Activated naive CD8-positive, alpha-beta T cell treated with anti-CD3 and anti-CD28 coated beads, Interleukin-2, amount 50 U/mL, for 24 hours (primary cell): ENCODE measurements around the gene HERC3.

ENCODE experiments used
- ATAC-seq: fragments of 150-1000 bp; cut with Tn5 transposase; one replicate; pipeline ENCODE4 v1.10.0; 2021
- DNase-seq: peaks from one replicate; pipeline ENCODE4 v3.0.0; 2021
- H3K27ac Mint-ChIP-seq: one replicate; pipeline ENCODE4 v1.8.0; 2021; ENCODE audit warnings: mild to moderate bottlenecking, mixed read lengths
- H3K27me3 Mint-ChIP-seq: one replicate; pipeline ENCODE4 v1.8.0; 2021; ENCODE audit warnings: mixed read lengths
- H3K36me3 Mint-ChIP-seq: one replicate; pipeline ENCODE4 v1.8.0; 2021; ENCODE audit warnings: low read depth, mixed read lengths
- H3K4me1 Mint-ChIP-seq: one replicate; pipeline ENCODE4 v1.8.0; 2021; ENCODE audit warnings: mixed read lengths
- H3K4me3 Mint-ChIP-seq: one replicate; pipeline ENCODE4 v1.8.0; 2021; ENCODE audit warnings: mild to moderate bottlenecking, moderate library complexity, mixed read lengths
- H3K9me3 Mint-ChIP-seq: one replicate; pipeline ENCODE4 v1.8.0; 2021; ENCODE audit warnings: mixed read lengths

HERC3 gene

GRCh38 chr4:88659890-88660208, 67.6 kb downstream of the HERC3 start:
- H3K27ac Mint-ChIP-seq = no peak overlapping the region
- H3K36me3 Mint-ChIP-seq = peaks cover 17% of the 10 kb centered on the region
- H3K4me3 Mint-ChIP-seq = no peak overlapping the region
- H3K27me3 Mint-ChIP-seq = no peaks in the 10 kb centered on the region
- H3K4me1 Mint-ChIP-seq = peaks cover 2% of the 10 kb centered on the region
- no peaks in the 10 kb centered on the region for H3K9me3 Mint-ChIP-seq
- no peak for ATAC-seq
- DNase-seq = no peak

GRCh38 chr4:88660446-88661294, 68.4 kb downstream of the HERC3 start:
- H3K4me3 Mint-ChIP-seq = no peak overlapping the region

GRCh38 chr4:88661739-88662138, 69.5 kb downstream of the HERC3 start:
- peaks cover 6% of the 10 kb centered on the region for H3K36me3 Mint-ChIP-seq
- H3K9me3 Mint-ChIP-seq = no peaks in the 10 kb centered on the region
- H3K27me3 Mint-ChIP-seq = no peaks in the 10 kb centered on the region
- H3K27ac Mint-ChIP-seq = no peak overlapping the region
- H3K4me1 Mint-ChIP-seq = peaks cover 2% of the 10 kb centered on the region
- DNase-seq = no peak
- no peak for ATAC-seq
- H3K4me3 Mint-ChIP-seq = no peak overlapping the region

More at GRCh38 chr4:88660446-88661294, 68.4 kb downstream of the HERC3 start:
- Mint-ChIP-seq H3K27me3 (no peaks in the 10 kb centered on the region), H3K4me1 (peaks cover 2% of the 10 kb centered on the region), H3K27ac (no peak overlapping the region), H3K36me3 (peaks cover 11% of the 10 kb centered on the region), H3K9me3 (no peaks in the 10 kb centered on the region)
- DNase-seq (no peak), ATAC-seq (no peak)

DNA sequence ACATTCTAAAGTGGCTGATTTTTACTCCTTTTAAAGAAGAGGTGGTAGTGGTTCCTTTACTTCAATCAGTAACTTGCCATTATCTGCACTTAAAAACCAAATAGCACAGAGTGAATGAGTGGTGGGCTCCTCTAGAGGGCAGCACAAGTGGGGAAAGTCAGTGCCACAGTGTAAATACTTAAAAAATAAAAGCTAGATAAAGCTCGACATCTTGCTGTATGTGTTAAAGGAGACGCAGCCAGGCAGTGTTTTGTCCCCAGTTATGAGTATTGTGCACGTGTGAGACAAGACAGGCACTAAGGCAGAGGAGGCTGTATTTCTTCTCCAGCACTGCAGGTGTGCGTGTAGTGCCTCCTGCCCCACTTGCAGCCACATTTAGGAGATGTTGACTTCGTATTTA, 80.7 kb downstream of the HERC3 start:
- DNase-seq = peak; percentile 23
- H3K27me3 Mint-ChIP-seq = no peaks in the 10 kb centered on the region
- no peak overlapping the region for H3K27ac Mint-ChIP-seq
- no peaks in the 10 kb centered on the region for H3K9me3 Mint-ChIP-seq
- no peak overlapping the region for H3K4me3 Mint-ChIP-seq
- peak; percentile 52 for ATAC-seq
- H3K36me3 Mint-ChIP-seq = peaks cover 23% of the 10 kb centered on the region
- no peaks in the 10 kb centered on the region for H3K4me1 Mint-ChIP-seq

DNA sequence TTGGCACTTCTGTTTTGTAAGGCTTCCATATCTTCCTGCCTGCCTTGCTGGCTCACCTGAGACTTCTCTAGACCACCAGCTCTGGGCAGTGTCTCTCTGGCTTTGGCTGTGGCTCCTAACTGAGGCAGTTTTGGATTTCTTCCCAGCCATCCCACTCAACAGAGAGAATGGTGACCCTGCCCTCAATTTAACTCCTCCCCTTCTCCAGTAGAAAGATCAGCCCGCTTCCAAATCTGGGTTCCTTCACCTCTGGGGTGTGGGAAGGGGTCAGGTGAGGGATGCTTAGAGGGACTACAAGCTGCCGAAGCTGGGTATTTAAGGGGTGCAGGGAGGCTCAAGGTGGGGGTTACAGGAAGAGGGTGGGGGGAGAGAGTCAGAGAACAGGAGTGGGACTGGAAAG, 81.6 kb downstream of the HERC3 start:
- peaks cover 22% of the 10 kb centered on the region for H3K36me3 Mint-ChIP-seq
- DNase-seq (no peak), ATAC-seq (no peak)
- H3K9me3 Mint-ChIP-seq = no peaks in the 10 kb centered on the region
- no peaks in the 10 kb centered on the region for H3K4me1 Mint-ChIP-seq
- no peak overlapping the region for H3K4me3 Mint-ChIP-seq
- H3K27me3 Mint-ChIP-seq = no peaks in the 10 kb centered on the region
- no peak overlapping the region for H3K27ac Mint-ChIP-seq

DNA sequence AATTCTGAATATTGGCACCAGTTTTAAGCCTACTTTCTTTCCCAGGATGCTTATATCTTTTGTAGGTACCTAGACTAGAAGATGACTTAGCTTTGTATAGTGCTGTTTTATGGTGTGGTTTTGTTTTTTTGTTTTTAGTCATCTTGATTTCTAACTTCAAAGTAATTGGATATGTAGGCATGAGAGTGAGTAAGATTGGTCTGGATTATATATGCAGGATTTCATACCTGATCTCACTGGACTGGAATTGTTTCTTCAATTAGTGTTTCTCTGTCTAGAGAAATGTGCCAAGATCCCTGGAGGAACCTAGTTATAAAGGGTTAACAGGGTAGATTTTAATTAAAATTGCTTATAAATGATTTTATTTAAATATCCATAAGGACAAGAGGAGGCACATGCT, 82.3 kb downstream of the HERC3 start:
- ATAC-seq = peak; percentile 20
- DNase-seq = no peak
- H3K27me3 Mint-ChIP-seq = no peaks in the 10 kb centered on the region
- H3K9me3 Mint-ChIP-seq = no peaks in the 10 kb centered on the region
- no peaks in the 10 kb centered on the region for H3K4me1 Mint-ChIP-seq
- peaks cover 23% of the 10 kb centered on the region for H3K36me3 Mint-ChIP-seq
- no peak overlapping the region for H3K4me3 Mint-ChIP-seq
- no peak overlapping the region for H3K27ac Mint-ChIP-seq

DNA sequence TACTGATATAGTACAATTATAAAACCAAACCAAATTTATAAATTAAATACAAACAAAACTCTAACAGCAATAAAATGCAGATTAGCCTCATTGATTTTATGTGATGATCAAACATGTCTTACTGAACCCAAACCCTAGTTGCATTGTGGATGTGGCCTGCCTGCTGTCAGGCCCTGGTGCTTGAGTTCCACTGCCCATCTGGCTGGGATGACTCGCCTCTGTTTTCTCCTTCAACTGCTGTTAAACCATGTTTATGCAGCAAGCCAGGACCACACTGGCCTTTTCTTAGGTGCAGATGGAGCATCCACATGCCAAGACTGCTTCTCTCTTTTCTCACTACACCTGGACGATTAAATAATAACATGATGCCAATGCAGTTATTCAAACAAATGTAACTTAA, 82.7 kb downstream of the HERC3 start:
- Mint-ChIP-seq H3K27me3 (no peaks in the 10 kb centered on the region), H3K36me3 (peaks cover 26% of the 10 kb centered on the region), H3K4me1 (no peaks in the 10 kb centered on the region), H3K9me3 (no peaks in the 10 kb centered on the region), H3K27ac (no peak overlapping the region), H3K4me3 (no peak overlapping the region)
- no peak for ATAC-seq
- no peak for DNase-seq

DNA sequence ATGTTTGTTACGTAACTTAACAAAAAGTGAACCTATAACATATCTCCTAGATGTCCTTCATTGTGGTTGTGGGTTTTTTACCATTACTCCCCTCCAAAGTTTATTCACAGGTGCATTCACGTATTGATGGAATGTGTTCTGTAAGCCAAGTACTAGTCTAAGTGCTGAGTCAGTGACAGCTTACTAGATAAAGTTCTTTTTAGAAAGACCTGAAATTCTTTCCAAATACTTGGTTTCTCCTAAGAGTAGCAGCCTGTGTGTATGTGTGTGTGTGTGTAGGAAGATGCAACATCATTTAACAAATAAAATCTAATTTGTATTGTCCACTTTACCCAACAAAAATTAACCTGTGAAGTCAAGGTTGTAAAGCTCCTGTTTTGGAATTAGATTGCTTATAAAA, 83.3 kb downstream of the HERC3 start:
- Mint-ChIP-seq H3K27me3 (no peaks in the 10 kb centered on the region), H3K27ac (no peak overlapping the region), H3K36me3 (peaks cover 31% of the 10 kb centered on the region), H3K4me3 (no peak overlapping the region), H3K4me1 (no peaks in the 10 kb centered on the region), H3K9me3 (no peaks in the 10 kb centered on the region)
- ATAC-seq = no peak
- DNase-seq = no peak

- ATAC-seq = no peak
- Mint-ChIP-seq H3K9me3 (no peaks in the 10 kb centered on the region), H3K4me3 (no peak overlapping the region), H3K27ac (no peak overlapping the region), H3K27me3 (no peaks in the 10 kb centered on the region), H3K36me3 (peaks cover 58% of the 10 kb centered on the region), H3K4me1 (no peaks in the 10 kb centered on the region)
- DNase-seq = no peak
Measured at GRCh38 chr4:88681209-88681608, 88.9 kb downstream of the HERC3 start.

DNA sequence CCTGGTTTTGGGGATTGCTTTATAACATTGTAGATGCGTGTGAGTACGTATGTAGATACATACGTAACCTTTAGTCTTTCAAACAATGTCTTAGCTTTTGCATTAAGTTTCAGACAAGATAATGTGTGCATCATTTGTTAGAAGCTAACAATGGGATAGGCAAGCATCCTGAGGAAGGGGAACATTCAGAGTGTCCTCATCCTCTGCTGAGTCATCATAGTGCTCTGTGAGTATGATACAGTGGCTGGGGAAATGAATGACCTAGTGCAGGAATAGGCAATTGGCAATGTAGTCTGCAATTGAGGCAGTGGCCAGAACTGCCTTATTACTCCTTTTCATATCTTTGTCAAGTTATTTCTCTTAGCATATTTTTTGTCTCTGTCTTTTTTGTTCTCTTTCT, 98.1 kb downstream of the HERC3 start:
- DNase-seq (no peak), ATAC-seq (no peak)
- H3K36me3 Mint-ChIP-seq = peaks cover 15% of the 10 kb centered on the region
- H3K27ac Mint-ChIP-seq = no peak overlapping the region
- H3K9me3 Mint-ChIP-seq = no peaks in the 10 kb centered on the region
- H3K4me1 Mint-ChIP-seq = no peaks in the 10 kb centered on the region
- no peak overlapping the region for H3K4me3 Mint-ChIP-seq
- no peaks in the 10 kb centered on the region for H3K27me3 Mint-ChIP-seq

DNA sequence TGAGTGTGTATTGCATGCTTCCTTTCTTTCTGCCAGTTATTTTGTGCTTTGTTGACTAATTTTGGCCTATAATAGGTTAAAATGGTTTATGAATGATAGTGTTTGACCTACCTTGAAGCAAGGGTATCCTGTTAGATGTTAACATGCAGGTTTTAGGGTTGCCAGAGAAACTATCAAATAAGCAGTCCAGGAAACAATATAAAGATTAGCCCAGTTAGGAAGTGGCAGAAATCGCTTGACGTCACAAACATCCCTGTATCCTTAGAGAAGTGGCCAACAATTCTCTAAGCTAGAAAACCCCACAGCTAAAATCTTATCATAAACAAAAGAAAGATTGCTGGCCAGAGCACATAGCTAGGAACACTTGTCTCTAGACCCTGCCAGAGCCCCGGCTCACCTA, 101.5 kb downstream of the HERC3 start:
- Mint-ChIP-seq H3K4me3 (no peak overlapping the region), H3K36me3 (peaks cover 8% of the 10 kb centered on the region), H3K4me1 (peaks cover 9% of the 10 kb centered on the region), H3K9me3 (no peaks in the 10 kb centered on the region), H3K27me3 (no peaks in the 10 kb centered on the region), H3K27ac (no peak overlapping the region)
- ATAC-seq (no peak), DNase-seq (no peak)

DNA sequence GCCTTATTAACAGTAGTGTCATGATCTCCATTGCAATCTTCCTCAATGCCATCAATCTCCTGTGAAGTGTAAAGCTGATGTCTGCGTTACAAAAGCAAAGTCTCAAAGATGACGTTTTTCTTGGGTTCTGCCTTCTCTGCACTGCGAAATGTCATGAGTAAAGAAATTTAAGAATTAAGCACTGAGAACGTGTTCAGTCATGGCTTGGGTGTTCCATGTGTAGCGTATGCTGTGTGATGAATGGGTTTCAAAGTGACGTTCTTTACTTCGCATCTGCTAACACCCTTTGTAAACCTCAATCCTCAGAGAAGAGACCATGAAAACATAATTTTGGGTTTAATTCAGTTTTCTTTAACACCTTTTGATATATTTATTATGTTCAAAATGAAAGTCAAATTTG, 104.3 kb downstream of the HERC3 start:
- Mint-ChIP-seq H3K27ac (no peak overlapping the region), H3K36me3 (peaks cover 2% of the 10 kb centered on the region), H3K9me3 (no peaks in the 10 kb centered on the region), H3K4me3 (peak overlapping the region; percentile 80), H3K27me3 (no peaks in the 10 kb centered on the region), H3K4me1 (peaks cover 9% of the 10 kb centered on the region)
- no peak for DNase-seq
- ATAC-seq = no peak

GRCh38 chr4:88697141-88697540, 104.9 kb downstream of the HERC3 start:
- peaks cover 9% of the 10 kb centered on the region for H3K4me1 Mint-ChIP-seq
- no peaks in the 10 kb centered on the region for H3K27me3 Mint-ChIP-seq
- H3K36me3 Mint-ChIP-seq = peaks cover 2% of the 10 kb centered on the region
- ATAC-seq = peak; percentile 29
- DNase-seq = peak; percentile 17
- H3K27ac Mint-ChIP-seq = peak overlapping the region; percentile 71
- H3K9me3 Mint-ChIP-seq = no peaks in the 10 kb centered on the region
- H3K4me3 Mint-ChIP-seq = peak overlapping the region; percentile 80

- peak; percentile 68 for DNase-seq
- H3K27me3 Mint-ChIP-seq = no peaks in the 10 kb centered on the region
- peaks cover 2% of the 10 kb centered on the region for H3K36me3 Mint-ChIP-seq
- peak within 1 kb of the TSS; percentile 80 for H3K4me3 Mint-ChIP-seq
- peaks cover 9% of the 10 kb centered on the region for H3K4me1 Mint-ChIP-seq
- peak; percentile 92 for ATAC-seq
- peak within 1 kb of the TSS; percentile 71 for H3K27ac Mint-ChIP-seq
- no peaks in the 10 kb centered on the region for H3K9me3 Mint-ChIP-seq
Measured at GRCh38 chr4:88697588-88698329, 105.5 kb downstream of the HERC3 start, which contains the start of gene NAP1L5. Gene NAP1L5 (minus strand): TSS chr4:88697829. CDS start chr4:88697754, 75 bp downstream.

GRCh38 chr4:88698519-88698918, 106.2 kb downstream of the HERC3 start:
- peaks cover 2% of the 10 kb centered on the region for H3K36me3 Mint-ChIP-seq
- peaks cover 9% of the 10 kb centered on the region for H3K4me1 Mint-ChIP-seq
- no peak for DNase-seq
- no peak overlapping the region for H3K4me3 Mint-ChIP-seq
- H3K27me3 Mint-ChIP-seq = no peaks in the 10 kb centered on the region
- ATAC-seq = no peak
- H3K9me3 Mint-ChIP-seq = no peaks in the 10 kb centered on the region
- no peak overlapping the region for H3K27ac Mint-ChIP-seq
